ENCODE data around the gene LINS1.

- TF ChIP-seq, protein P1, sequence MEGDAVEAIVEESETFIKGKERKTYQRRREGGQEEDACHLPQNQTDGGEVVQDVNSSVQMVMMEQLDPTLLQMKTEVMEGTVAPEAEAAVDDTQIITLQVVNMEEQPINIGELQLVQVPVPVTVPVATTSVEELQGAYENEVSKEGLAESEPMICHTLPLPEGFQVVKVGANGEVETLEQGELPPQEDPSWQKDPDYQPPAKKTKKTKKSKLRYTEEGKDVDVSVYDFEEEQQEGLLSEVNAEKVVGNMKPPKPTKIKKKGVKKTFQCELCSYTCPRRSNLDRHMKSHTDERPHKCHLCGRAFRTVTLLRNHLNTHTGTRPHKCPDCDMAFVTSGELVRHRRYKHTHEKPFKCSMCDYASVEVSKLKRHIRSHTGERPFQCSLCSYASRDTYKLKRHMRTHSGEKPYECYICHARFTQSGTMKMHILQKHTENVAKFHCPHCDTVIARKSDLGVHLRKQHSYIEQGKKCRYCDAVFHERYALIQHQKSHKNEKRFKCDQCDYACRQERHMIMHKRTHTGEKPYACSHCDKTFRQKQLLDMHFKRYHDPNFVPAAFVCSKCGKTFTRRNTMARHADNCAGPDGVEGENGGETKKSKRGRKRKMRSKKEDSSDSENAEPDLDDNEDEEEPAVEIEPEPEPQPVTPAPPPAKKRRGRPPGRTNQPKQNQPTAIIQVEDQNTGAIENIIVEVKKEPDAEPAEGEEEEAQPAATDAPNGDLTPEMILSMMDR (IDR thresholded peaks at IDR 0.05) = no peak
- TF ChIP-seq POLR2AphosphoS5 (IDR thresholded peaks at IDR 0.05) = no peak
- no peak for TF ChIP-seq POLR2A (IDR thresholded peaks at IDR 0.05)
Observed at GRCh38 chr15:100570735-100571313, 31.2 kb downstream of the LINS1 start.
